HEK293T (cell line): ENCODE results near the gene DLX1.

ENCODE experiments used
- CTCF ChIA-PET: fragments of 350-600 bp; formaldehyde crosslinking; extraction: SDS; loops from one replicate; lab custom pipeline; 2021; ENCODE audit warnings: antibody characterized with exemption, inconsistent platforms; lab: Yijun Ruan, JAX
- POLR2A ChIA-PET: fragments of 350-600 bp; formaldehyde crosslinking; extraction: SDS; loops from one replicate; lab custom pipeline; 2020; ENCODE audit warnings: antibody characterized with exemption, inconsistent platforms; lab: Yijun Ruan, JAX
- DNase-seq: peaks from one replicate; pipeline ENCODE4 v3.0.0; 2012; ENCODE audit warnings: mixed read lengths; ENCODE audit errors: extremely low spot score
- ARNT ChIP-seq: fragments of 450-650 bp; IDR thresholded peaks from 2 replicates; pipeline ENCODE4 v1.6.1; 2017; ENCODE audit warnings: mild to moderate bottlenecking
- BHLHE40 ChIP-seq: fragments of 450-650 bp; IDR thresholded peaks from 2 replicates; pipeline ENCODE4 v1.6.1; 2016; ENCODE audit warnings: mild to moderate bottlenecking, moderate library complexity, borderline replicate concordance
- CTBP1 ChIP-seq: fragments of 450-650 bp; IDR thresholded peaks from 2 replicates; pipeline ENCODE4 v1.6.1; 2016; ENCODE audit warnings: borderline replicate concordance
- ELF4 ChIP-seq: fragments of 450-650 bp; IDR thresholded peaks from 2 replicates; pipeline ENCODE4 v1.6.1; 2017; ENCODE audit warnings: antibody characterized with exemption
- FOXA1 ChIP-seq: fragments of 450-650 bp; IDR thresholded peaks from 2 replicates; pipeline ENCODE4 v1.6.1; 2016; ENCODE audit warnings: mild to moderate bottlenecking
- FOXK2 ChIP-seq: fragments of 450-650 bp; IDR thresholded peaks from 2 replicates; pipeline ENCODE4 v1.6.1; 2016; ENCODE audit warnings: mild to moderate bottlenecking
- FOXM1 ChIP-seq: fragments of 450-650 bp; IDR thresholded peaks from 2 replicates; pipeline ENCODE4 v1.6.1; 2017; ENCODE audit warnings: mild to moderate bottlenecking, borderline replicate concordance
- HDGF ChIP-seq: fragments of 450-650 bp; IDR thresholded peaks from 2 replicates; pipeline ENCODE4 v1.6.1; 2017; ENCODE audit warnings: antibody characterized with exemption, borderline replicate concordance
- L3MBTL2 ChIP-seq: fragments of 450-650 bp; conservative IDR thresholded peaks from 2 replicates; pipeline ENCODE4 v1.6.1; 2016; ENCODE audit warnings: mild to moderate bottlenecking
- LEF1 ChIP-seq: fragments of 450-650 bp; IDR thresholded peaks from 2 replicates; pipeline ENCODE4 v1.6.1; 2017; ENCODE audit warnings: mild to moderate bottlenecking, borderline replicate concordance
- NFRKB ChIP-seq: fragments of 450-650 bp; IDR thresholded peaks from 2 replicates; pipeline ENCODE4 v1.6.1; 2016; ENCODE audit warnings: mild to moderate bottlenecking, moderate library complexity
- PKNOX1 ChIP-seq: fragments of 450-650 bp; IDR thresholded peaks from 2 replicates; pipeline ENCODE4 v1.6.1; 2016
- SP1 ChIP-seq: fragments of 450-650 bp; IDR thresholded peaks from 2 replicates; pipeline ENCODE4 v1.6.1; 2017
- SUZ12 ChIP-seq: fragments of 450-650 bp; IDR thresholded peaks from 2 replicates; pipeline ENCODE4 v1.6.1; 2016; ENCODE audit warnings: mild to moderate bottlenecking
- TARDBP ChIP-seq: fragments of 450-650 bp; IDR thresholded peaks from 2 replicates; pipeline ENCODE4 v1.6.1; 2016
- ZNF384 ChIP-seq: fragments of 450-650 bp; IDR thresholded peaks from 2 replicates; pipeline ENCODE4 v1.6.1; 2016

Gene DLX1

GRCh38 chr2:172084395-172084644, 987 bp upstream of the DLX1 start:
- CTCF ChIA-PET, result interaction anchor here (0.6 to 1.4 kb wide), 2 partner anchors 11 to 176 kb away, joined by 3 to 6 read pairs; no protein-coding TSS in a partner anchor
- POLR2A ChIA-PET, result interaction anchor here (0.7 to 7.8 kb wide), 8 partner anchors 9 to 120 kb away, joined by 3 to 135 read pairs (median 4); partner anchors contain the start of gene DLX2
- DNase-seq, result no peak
- TF ChIP-seq PKNOX1 (no peak), HDGF (no peak), L3MBTL2 (no peak), BHLHE40 (no peak), FOXA1 (no peak), FOXM1 (peak; percentile 20; the same call in 1 of the 2 replicates), SUZ12 (no peak), ELF4 (no peak), CTBP1 (peak; percentile 66; the same call in 1 of the 2 replicates), TARDBP (no peak), SP1 (no peak), NFRKB (no peak)

- peak; percentile 88 for DNase-seq
- CTCF ChIA-PET, result interaction anchor here (0.6 to 1.4 kb wide), 3 partner anchors 10 to 176 kb away, joined by 3 to 6 read pairs (median 5); no protein-coding TSS in a partner anchor
- POLR2A ChIA-PET, result interaction anchor here (0.6 to 7.8 kb wide), 22 partner anchors 9 to 191 kb away, joined by 3 to 135 read pairs (median 4); partner anchors contain the start of genes DLX2, HAT1 and SLC25A12
- TF ChIP-seq FOXA1, result no peak
- no peak for TF ChIP-seq HDGF
- TF ChIP-seq NFRKB, result no peak
- peak; percentile 77 for TF ChIP-seq L3MBTL2
Observed at GRCh38 chr2:172084645-172085459, 455 bp upstream of the DLX1 start.

- CTCF ChIA-PET, result interaction anchor here (1.6 kb wide), 1 partner anchor 9 kb away, joined by 7 read pairs; no protein-coding TSS in a partner anchor
- TF ChIP-seq ARNT (no peak), L3MBTL2 (no peak), FOXK2 (no peak)
- POLR2A ChIA-PET, result interaction anchor here (0.6 to 7.8 kb wide), 6 partner anchors 11 to 164 kb away, joined by 3 to 135 read pairs (median 8); partner anchors contain the start of gene HAT1
- no peak for DNase-seq
Observed at GRCh38 chr2:172086241-172087206, 1.2 kb downstream of the DLX1 start.

GRCh38 chr2:172087207-172087779, 2.0 kb downstream of the DLX1 start:
- DNase-seq, result no peak
- TF ChIP-seq BHLHE40, result no peak
- no peak for TF ChIP-seq SUZ12
- no peak for TF ChIP-seq NFRKB
- TF ChIP-seq HDGF, result no peak
- TF ChIP-seq ZNF384, result no peak
- no peak for TF ChIP-seq FOXM1
- TF ChIP-seq TARDBP, result no peak
- TF ChIP-seq LEF1, result no peak
- TF ChIP-seq FOXA1, result no peak
- ChIA-PET CTCF (interaction anchor here (1.6 kb wide), 1 partner anchor 8 kb away, joined by 7 read pairs; no protein-coding TSS in a partner anchor), POLR2A (interaction anchor here (1.4 to 7.8 kb wide), 2 partner anchors 10 to 14 kb away, joined by 8 to 135 read pairs; no protein-coding TSS in a partner anchor)

- POLR2A ChIA-PET, result interaction anchor here (7.8 kb wide), 1 partner anchor 10 kb away, joined by 135 read pairs; no protein-coding TSS in a partner anchor
Observed at GRCh38 chr2:172087780-172088244, 2.5 kb downstream of the DLX1 start.

More at GRCh38 chr2:172087780-172088244, 2.5 kb downstream of the DLX1 start:
- CTCF ChIA-PET, result no interaction called here
- no peak for TF ChIP-seq FOXM1
- TF ChIP-seq ARNT, result no peak
- TF ChIP-seq TARDBP, result no peak
- TF ChIP-seq SUZ12, result no peak
- no peak for TF ChIP-seq FOXK2
- TF ChIP-seq PKNOX1, result no peak
- no peak for TF ChIP-seq LEF1
- TF ChIP-seq HDGF, result no peak
- TF ChIP-seq ELF4, result no peak
- no peak for TF ChIP-seq FOXA1
- DNase-seq, result no peak
